ENCODE results near the gene GSPT2. TPM values are rescaled to one million over a fixed set of nuclear protein-coding genes. Genes with fewer than 3 reads are reported as not detected.
A peak's percentile ranks its signal among the peaks of the same experiment; 100 is the strongest.
"Not testable (repeated sequence)": the region's sequence is repeated elsewhere in the genome, so short reads cannot be mapped to it uniquely, and the experiment has no call there.

Gene GSPT2
- 1 to 10 TPM; 5.9 to 8.6 (median 7.7) TPM for total RNA-seq

DNA sequence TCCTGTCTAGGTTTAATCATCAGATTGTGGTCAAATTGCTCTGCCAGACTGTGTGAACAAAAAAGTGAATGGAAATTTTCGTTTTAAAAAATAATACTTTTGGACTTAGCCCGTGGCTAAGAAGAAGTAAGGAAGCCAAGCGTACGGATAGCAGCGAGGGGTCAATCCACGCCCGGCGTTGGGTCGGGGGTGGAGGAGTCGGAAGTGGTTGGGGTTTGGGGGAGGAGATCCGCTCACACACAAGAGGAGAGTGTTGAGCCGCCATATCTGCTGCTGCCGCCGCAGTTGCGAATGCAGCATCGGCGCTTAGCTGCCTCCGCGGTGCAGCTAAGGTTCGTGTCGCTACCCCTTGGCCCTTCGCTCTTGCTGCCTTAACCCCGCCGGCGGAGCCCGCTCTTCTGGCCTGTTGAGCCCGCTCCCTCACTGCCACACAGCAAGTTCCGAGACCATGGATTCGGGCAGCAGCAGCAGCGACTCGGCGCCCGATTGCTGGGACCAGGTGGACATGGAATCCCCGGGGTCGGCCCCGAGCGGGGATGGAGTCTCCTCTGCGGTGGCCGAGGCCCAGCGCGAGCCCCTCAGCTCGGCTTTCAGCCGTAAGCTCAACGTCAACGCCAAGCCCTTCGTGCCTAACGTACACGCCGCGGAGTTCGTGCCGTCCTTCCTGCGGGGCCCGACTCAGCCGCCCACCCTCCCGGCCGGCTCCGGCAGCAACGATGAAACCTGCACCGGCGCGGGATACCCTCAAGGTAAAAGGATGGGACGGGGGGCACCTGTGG lies at the start of gene GSPT2:
GSPT2 (plus strand) TSS at position 264 of the 779 bp plus-strand sequence; CDS start at position 449, 185 bp downstream.
- H3K27ac ChIP-seq, result peak within 1 kb of the TSS; percentile 37 to 77
- peak within 1 kb of the TSS; percentile 63 to 70 (median 67) for H3K4me3 ChIP-seq
- peaks cover 0 to 28% of the 10 kb centered on the region in 2 donors for H3K27me3 ChIP-seq
- no peak for TF ChIP-seq POLR2A (IDR thresholded peaks at IDR 0.05)
- TF ChIP-seq POLR2AphosphoS5 (IDR thresholded peaks at IDR 0.05), result no peak
- TF ChIP-seq, protein P1, sequence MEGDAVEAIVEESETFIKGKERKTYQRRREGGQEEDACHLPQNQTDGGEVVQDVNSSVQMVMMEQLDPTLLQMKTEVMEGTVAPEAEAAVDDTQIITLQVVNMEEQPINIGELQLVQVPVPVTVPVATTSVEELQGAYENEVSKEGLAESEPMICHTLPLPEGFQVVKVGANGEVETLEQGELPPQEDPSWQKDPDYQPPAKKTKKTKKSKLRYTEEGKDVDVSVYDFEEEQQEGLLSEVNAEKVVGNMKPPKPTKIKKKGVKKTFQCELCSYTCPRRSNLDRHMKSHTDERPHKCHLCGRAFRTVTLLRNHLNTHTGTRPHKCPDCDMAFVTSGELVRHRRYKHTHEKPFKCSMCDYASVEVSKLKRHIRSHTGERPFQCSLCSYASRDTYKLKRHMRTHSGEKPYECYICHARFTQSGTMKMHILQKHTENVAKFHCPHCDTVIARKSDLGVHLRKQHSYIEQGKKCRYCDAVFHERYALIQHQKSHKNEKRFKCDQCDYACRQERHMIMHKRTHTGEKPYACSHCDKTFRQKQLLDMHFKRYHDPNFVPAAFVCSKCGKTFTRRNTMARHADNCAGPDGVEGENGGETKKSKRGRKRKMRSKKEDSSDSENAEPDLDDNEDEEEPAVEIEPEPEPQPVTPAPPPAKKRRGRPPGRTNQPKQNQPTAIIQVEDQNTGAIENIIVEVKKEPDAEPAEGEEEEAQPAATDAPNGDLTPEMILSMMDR (IDR thresholded peaks at IDR 0.05), result no peak
- peak; percentile 37 to 53 for DNase-seq (ENCODE audit: low spot score in 2 of 2)
- no peaks in the 10 kb centered on the region for H3K9me3 ChIP-seq
- intact Hi-C loops (cut with DNase I; ENCODE audit: low total_unique reads), result no loop called here
- H3K4me1 ChIP-seq, result no peaks in the 10 kb centered on the region
- H3K36me3 ChIP-seq, result no peaks in the 10 kb centered on the region

DNA sequence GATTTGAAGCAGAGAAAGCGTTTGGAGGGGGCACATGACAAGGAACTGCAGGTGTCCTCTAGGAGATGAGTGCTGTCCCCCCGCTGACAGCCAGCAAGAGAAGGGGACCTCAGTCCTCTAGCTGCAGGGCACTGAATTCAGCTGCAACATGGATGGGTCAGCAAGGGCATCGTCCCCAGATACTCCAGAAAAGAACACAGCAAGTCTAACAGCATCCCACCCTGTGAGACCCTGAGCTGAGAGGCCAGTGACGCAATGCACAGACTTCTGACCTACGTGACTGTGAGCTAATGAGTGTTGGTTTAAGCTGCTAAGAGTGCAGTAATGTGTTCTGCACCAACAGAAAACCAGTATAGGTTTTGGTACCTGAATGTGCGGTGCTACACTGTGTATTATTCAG lies 49.0 kb upstream of the GSPT2 start:
- no peaks in the 10 kb centered on the region for H3K9me3 ChIP-seq
- DNase-seq (ENCODE audit: low spot score in 2 of 2), result no peak
- H3K36me3 ChIP-seq, result no peaks in the 10 kb centered on the region
- peaks cover 0 to 64% of the 10 kb centered on the region in 2 donors for H3K27me3 ChIP-seq
- no peak overlapping the region for H3K27ac ChIP-seq
- H3K4me1 ChIP-seq, result no peaks in the 10 kb centered on the region
- intact Hi-C loops (cut with DNase I; ENCODE audit: low total_unique reads), result no loop called here
- no peak overlapping the region for H3K4me3 ChIP-seq
- no peak for TF ChIP-seq POLR2AphosphoS5 (IDR thresholded peaks at IDR 0.05)
- TF ChIP-seq POLR2A (IDR thresholded peaks at IDR 0.05), result no peak
- TF ChIP-seq, protein P1 (IDR thresholded peaks at IDR 0.05), result no peak

DNA sequence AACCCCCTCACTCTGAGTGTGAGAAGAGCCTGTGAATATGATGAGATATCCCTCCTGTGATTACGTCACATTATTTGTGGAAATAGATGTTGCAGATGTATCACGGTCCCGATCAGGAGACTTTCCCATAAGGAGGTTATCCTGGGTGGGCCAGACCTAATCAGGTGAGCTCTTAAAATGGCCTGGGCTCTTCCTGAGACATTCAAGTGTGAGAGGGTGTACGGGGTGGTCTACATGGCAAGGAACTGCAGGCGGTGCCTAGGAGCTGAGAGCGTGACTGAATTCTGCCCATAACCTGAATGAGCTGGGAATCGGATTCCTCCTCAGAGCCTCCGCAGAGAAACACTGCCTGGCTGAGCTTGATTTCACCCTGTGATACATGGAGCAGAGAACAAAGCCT lies 45.8 kb upstream of the GSPT2 start:
- DNase-seq (ENCODE audit: low spot score in 2 of 2), result no peak
- Histone ChIP-seq H3K4me3 (no peak overlapping the region), H3K36me3 (no peaks in the 10 kb centered on the region), H3K4me1 (no peaks in the 10 kb centered on the region), H3K9me3 (no peaks in the 10 kb centered on the region), H3K27me3 (peaks cover 0 to 68% of the 10 kb centered on the region in 2 donors), H3K27ac (no peak overlapping the region)
- intact Hi-C loops (cut with DNase I; ENCODE audit: low total_unique reads), result no loop called here
- no peak for TF ChIP-seq POLR2AphosphoS5 (IDR thresholded peaks at IDR 0.05)

DNA sequence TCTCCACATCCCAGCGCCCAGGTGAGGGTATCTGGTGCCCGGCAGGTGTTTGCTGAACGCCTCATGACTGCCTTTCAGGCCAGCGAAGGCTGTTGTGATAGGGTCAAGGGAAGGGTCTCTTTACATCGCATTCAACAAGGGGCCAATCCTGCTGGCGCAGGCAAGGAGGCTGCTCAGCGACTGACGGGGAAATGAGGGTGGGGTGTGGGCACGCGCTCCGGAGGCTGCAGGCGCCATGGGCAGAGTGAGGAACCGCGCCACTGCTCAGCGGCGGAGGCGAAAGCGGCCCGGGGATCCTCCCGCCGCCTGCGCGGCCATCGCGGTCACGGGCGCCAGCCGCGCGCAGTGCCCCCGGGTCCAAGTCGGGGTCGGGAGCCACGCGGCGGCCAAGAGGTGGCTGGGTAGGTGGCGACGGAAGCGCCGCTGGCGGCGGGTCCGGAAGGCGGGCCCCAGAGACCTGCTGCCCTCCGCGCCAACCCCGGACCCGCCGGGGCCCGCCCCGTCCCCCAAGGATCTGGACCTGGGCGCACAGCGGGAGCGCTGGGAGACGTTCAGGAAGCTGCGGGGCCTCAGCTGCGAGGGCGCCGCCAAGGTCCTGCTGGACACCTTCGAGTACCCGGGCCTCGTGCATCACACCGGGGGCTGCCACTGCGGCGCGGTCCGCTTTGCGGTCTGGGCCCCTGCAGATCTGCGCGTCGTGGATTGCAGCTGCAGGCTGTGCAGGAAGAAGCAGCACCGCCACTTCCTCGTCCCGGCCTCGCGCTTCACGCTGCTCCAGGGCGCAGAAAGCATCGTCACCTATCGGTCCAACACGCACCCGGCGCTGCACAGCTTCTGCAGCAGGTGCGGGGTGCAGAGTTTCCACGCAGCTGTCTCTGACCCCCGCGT lies 32.7 kb upstream of the GSPT2 start, which contains the start of gene CENPVL1:
CENPVL1 (plus strand) TSS at position 236 of the 888 bp plus-strand sequence; CDS start at position 236, 0 bp downstream.
- H3K36me3 ChIP-seq; DNase-seq (ENCODE audit: low spot score in 2 of 2); H3K9me3 ChIP-seq; H3K27me3 ChIP-seq; H3K4me3 ChIP-seq; intact Hi-C loops (cut with DNase I; ENCODE audit: low total_unique reads); H3K27ac ChIP-seq; H3K4me1 ChIP-seq: not testable (repeated sequence)

DNA sequence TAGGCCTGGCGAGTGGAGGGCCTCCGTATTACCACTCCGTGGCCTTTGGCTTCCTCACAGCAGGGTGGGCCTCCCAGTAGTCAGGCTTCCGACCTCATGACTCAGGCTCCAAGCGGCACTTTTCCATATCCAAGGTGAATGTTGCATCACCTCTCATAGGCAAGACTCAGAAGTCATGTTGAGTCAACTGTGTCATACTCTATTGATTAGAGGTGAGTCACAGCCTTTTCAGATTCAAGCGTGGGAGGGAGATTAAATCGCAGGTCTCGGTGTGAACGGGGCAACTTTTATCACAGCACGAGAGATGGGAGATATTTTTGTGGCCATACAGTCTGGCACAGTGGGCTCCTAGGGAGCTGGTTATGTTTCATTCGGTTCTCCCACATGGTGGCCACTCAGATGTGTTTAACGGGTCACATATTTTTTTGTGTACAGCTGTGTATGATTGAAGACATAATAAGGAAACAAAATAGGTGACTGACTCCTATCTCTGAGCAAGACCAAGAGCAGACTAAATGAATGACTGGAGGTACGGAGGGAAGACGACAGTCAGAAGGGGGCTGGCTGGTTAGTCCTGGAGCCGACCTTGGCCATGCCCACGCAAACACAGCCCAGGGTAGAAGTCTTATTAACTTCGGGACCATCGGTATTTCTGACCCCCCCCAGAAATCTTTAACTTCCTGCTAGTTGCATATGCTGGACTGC lies 30.1 kb upstream of the GSPT2 start:
- H3K4me3 ChIP-seq; intact Hi-C loops (cut with DNase I; ENCODE audit: low total_unique reads); H3K36me3 ChIP-seq; H3K9me3 ChIP-seq; H3K4me1 ChIP-seq; DNase-seq (ENCODE audit: low spot score in 2 of 2); H3K27me3 ChIP-seq; H3K27ac ChIP-seq: not testable (repeated sequence)

DNA sequence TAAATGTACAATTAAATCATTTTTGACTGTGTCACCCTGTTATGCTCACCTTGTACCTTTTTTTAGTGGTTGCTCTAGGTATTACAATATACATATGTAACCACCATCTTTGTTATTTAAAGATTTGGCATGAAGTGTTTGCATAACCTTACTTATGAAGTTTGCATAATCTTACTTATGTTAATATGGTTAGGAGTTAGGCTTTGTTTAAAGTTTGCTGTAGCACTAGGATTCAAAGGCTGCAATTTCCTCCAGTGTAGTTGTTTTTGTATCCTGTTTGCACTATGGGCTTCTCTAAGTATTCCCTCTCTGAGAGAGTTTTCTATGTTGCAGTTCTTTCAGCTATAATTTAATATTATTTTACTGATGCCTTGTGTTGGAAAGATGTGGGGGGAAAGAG lies 15.0 kb upstream of the GSPT2 start:
- Histone ChIP-seq H3K36me3 (no peaks in the 10 kb centered on the region), H3K4me3 (no peak overlapping the region), H3K9me3 (no peaks in the 10 kb centered on the region), H3K27ac (no peak overlapping the region), H3K4me1 (no peaks in the 10 kb centered on the region), H3K27me3 (peaks cover 0 to 61% of the 10 kb centered on the region in 2 donors)
- intact Hi-C loops (cut with DNase I; ENCODE audit: low total_unique reads), result no loop called here
- no peak for DNase-seq (ENCODE audit: low spot score in 2 of 2)
- TF ChIP-seq POLR2AphosphoS5 (IDR thresholded peaks at IDR 0.05) (no peak), POLR2A (IDR thresholded peaks at IDR 0.05) (no peak)
- TF ChIP-seq, protein P1 (IDR thresholded peaks at IDR 0.05), result no peak

Data from breast epithelium (tissue), 4 donors.